Heart left ventricle (tissue), 16 donors: ENCODE data around the gene TRAF3. TPM values are rescaled to one million over a fixed set of nuclear protein-coding genes. Genes with fewer than 3 reads are reported as not detected.

Experiments
- ATAC-seq, 4 donors: fragments of 200-7000 bp; cut with Tn5 transposase; one replicate each; pipeline ENCODE4 v1.9.1; 2020 to 2022; ENCODE audit warnings: moderate library complexity in 4 of 4, mild to moderate bottlenecking in 3 of 4, moderate number of reproducible peaks in 1 of 4
- DNase-seq, 5 donors: peaks; one replicate each; pipeline ENCODE4 v3.0.0-alpha.2; 2020
- H3K27ac ChIP-seq, 12 donors: fragments of 200-600 bp; sonication (generic) in 4 of 12; one replicate each; pipeline versions ENCODE4 v1.5.0 to v1.8.0; 2016 to 2022; ENCODE audit warnings: mild to moderate bottlenecking in 2 of 12
- H3K27me3 ChIP-seq, 9 donors: fragments of 200-600 bp; sonication (generic) in 2 of 9; one replicate each; pipeline versions ENCODE4 v1.5.1 to v1.8.0; 2016 to 2022; ENCODE audit warnings: mild to moderate bottlenecking in 3 of 9
- H3K36me3 ChIP-seq, 9 donors: fragments of 200-600 bp; sonication (generic) in 2 of 9; one replicate each; pipeline versions ENCODE4 v1.5.0 to v1.8.0; 2018 to 2022; ENCODE audit warnings: mild to moderate bottlenecking in 2 of 9
- H3K4me1 ChIP-seq, 12 donors: fragments of 200-600 bp; sonication (generic) in 4 of 12; one replicate each; pipeline versions ENCODE4 v1.5.0 to v1.8.0; 2016 to 2022; ENCODE audit warnings: mild to moderate bottlenecking in 3 of 12
- H3K4me3 ChIP-seq, 12 donors: fragments of 200-600 bp; sonication (generic) in 4 of 12; one replicate each; pipeline versions ENCODE4 v1.5.0 to v1.8.0; 2017 to 2022; ENCODE audit warnings: mild to moderate bottlenecking in 9 of 12, moderate library complexity in 4 of 12
- H3K9me3 ChIP-seq, 12 donors: fragments of 200-600 bp; sonication (generic) in 4 of 12; one replicate each; pipeline versions ENCODE4 v1.5.0 to v1.8.0; 2016 to 2022; ENCODE audit warnings: mild to moderate bottlenecking in 1 of 12
- POLR2A ChIP-seq, 2 donors: fragments of 450-650 bp; IDR thresholded peaks; one replicate each; pipeline ENCODE4 v1.6.1; 2017; ENCODE audit warnings: antibody characterized with exemption in 2 of 2, mild to moderate bottlenecking in 2 of 2, moderate library complexity in 2 of 2
- WGBS, 4 donors: extraction: QIAGEN DNeasy Blood & Tissue Kit in 2 of 4; methylation state at CpG; one replicate each; pipeline versions ENCODE4 v1.1.5 to v1.1.7; 2013 to 2018; 5-methylcytosine and 5-hydroxymethylcytosine counted together
- intact Hi-C, 10 donors: fragments of 100-400 bp; cut with DNase I; formaldehyde crosslinking; loops; one replicate each; pipeline versions ENCODE4 v1.11.1 to v1.14.2; 2022
- polyA plus RNA-seq, 2 donors: library from polyadenylated mRNA; stranded (reverse); fragments of 200-250 nt; gene quantifications; one replicate each; pipeline ENCODE4 v1.2.3, GENCODE V29; 2013
- total RNA-seq, 9 donors: library from RNA; depleted of rRNA in 2 of 9; stranded (reverse); fragments of >200 nt in 2 of 9; fragmentation: NEBNext Ultra II Directional in 3 of 9; extraction: Animal tissue kit (Norgen Biotek cat#: 25700) in 3 of 9; gene quantifications; one replicate each; pipeline versions ENCODE4 v1.1.0 to v1.2.4, GENCODE V29; 2016 to 2023
- TF ChIP-seq, protein P1 (sequence below), 12 donors: fragments of 200-600 bp; sonication (generic) in 4 of 12; IDR thresholded peaks; one replicate each; pipeline versions ENCODE4 v1.5.0 to v1.8.0; 2018 to 2022; ENCODE audit warnings: antibody characterized with exemption in 12 of 12, mild to moderate bottlenecking in 5 of 12
- donor health status: ischemic (EF 13 %, LVEDD 7.1; RV severe dilation, severe dysfunction).
- donor health status: healthy with polysubstance abuse.
- donor health status: DM: no; HTN: yes; CAD: no.
- donor health status: DM: no; HTN: no; CAD: no.
- donor health status: ischemic (EF 25% LVEDD 6.9; RV normal size, moderate dysfunction).
- donor health status: ischemic (EF 25% LVEDD 5.7; RV mildly dilated, moderate dysfunction).
- donor health status: healthy.
- donor health status: DM: yes; HTN: yes; CAD: no.
- donor health status: ischemic (EF 35%, LVEDD 5.7; RV mildly dilated, moderate dysfunction).
- donor health status: nonischemic (EF 11% LVEDD 7.7; RV severe dilation, severe dysfunction).
- donor health status: DM: yes; HTN: yes; CAD: no.
- donor health status: PGD.
- donor health status: ischemic (EF 29% LVEDD 5.4; RV normal size, mild dysfunction).
- donor health status: nonischemic (EF 23%, LVEDD 6.1; RV moderate dilation, normal function).

TRAF3 gene
- total and polyA plus RNA-seq, 11 donors = 1.6 to 20.6 (median 10.6) TPM

DNA sequence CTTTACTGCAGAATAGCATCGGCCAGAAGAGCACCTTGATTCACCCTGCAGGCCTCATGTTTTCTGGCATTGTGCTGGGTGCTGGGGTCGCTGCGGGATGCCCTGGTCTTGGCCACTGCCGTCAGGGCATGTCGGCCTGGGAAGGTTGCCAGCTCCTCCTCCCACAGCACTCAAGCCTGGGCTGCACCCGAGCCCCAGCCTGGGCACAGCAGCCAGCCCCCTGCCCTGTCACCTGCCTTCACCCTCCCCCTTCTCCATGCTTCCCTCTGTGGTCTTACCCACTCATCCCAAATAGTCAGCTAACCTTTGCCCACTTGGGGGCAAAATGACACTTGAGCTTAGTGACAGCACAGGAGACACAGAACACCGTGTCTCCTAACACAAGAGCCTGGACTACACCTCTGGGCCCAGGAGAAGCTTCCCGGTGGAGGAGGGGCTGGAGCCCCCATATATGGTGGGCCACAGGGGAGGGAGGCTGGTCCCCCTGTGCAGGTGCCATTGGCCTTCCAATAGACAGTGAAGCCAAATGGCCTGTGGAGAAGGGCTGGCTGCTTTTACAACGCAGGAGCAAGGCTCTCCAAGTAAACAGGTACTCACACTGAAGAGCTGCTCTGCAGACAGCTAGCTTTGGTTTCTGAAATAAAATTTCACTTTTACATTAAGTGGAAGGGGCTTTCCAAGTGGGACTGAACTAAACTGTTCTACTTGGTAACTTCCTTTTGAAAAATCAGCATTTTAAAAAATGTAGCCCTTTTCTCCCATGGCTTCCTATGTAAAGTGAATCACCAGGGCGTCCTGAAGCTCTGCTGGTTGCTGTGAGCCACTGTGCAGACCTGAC is 94.0 kb downstream of the TRAF3 start:
- H3K4me1 ChIP-seq = peaks cover 0 to 16% (median 5%) of the 10 kb centered on the region in 12 donors
- DNase-seq (peak in 3 of 5 donors; percentile 16 to 38 (median 30)), ATAC-seq (peak; percentile 65 to 78 (median 74))
- WGBS, 4 donors = 61 to 68% (median 63%) methylated on average over 6 to 10 of the region's 10 CpGs
- TF ChIP-seq, protein P1, sequence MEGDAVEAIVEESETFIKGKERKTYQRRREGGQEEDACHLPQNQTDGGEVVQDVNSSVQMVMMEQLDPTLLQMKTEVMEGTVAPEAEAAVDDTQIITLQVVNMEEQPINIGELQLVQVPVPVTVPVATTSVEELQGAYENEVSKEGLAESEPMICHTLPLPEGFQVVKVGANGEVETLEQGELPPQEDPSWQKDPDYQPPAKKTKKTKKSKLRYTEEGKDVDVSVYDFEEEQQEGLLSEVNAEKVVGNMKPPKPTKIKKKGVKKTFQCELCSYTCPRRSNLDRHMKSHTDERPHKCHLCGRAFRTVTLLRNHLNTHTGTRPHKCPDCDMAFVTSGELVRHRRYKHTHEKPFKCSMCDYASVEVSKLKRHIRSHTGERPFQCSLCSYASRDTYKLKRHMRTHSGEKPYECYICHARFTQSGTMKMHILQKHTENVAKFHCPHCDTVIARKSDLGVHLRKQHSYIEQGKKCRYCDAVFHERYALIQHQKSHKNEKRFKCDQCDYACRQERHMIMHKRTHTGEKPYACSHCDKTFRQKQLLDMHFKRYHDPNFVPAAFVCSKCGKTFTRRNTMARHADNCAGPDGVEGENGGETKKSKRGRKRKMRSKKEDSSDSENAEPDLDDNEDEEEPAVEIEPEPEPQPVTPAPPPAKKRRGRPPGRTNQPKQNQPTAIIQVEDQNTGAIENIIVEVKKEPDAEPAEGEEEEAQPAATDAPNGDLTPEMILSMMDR (IDR thresholded peaks at IDR 0.05) = no peak
- no peak for TF ChIP-seq POLR2A (IDR thresholded peaks at IDR 0.05)
- H3K4me3 ChIP-seq = no peak overlapping the region
- H3K36me3 ChIP-seq = peaks cover 0 to 65% (median 37%) of the 10 kb centered on the region in 9 donors
- no peaks in the 10 kb centered on the region for H3K27me3 ChIP-seq
- no peak overlapping the region for H3K27ac ChIP-seq
- H3K9me3 ChIP-seq = no peaks in the 10 kb centered on the region
- intact Hi-C loops = no loop called here

DNA sequence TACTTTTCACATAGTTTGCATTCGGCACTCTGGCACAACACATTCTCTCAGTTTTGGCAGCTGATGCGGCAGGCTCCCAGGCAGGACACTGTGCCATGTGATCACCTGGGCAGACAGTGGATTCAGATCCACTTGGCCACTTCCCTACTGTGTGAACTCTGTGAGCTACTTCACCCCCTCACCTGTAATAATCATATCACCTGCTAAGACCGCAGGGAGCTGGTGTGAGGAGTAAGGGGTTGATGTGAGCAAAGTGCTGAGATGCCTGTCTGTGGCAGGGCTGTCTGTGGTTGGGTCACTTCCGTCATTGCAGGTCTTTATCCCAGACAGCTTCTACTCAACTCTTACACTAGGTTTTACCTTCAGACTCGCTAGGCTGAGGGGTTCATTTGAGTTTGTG is 94.8 kb downstream of the TRAF3 start:
- Histone ChIP-seq H3K36me3 (peaks cover 0 to 69% (median 45%) of the 10 kb centered on the region in 9 donors), H3K9me3 (no peaks in the 10 kb centered on the region), H3K27me3 (no peaks in the 10 kb centered on the region), H3K4me1 (peaks cover 0 to 16% (median 5%) of the 10 kb centered on the region in 12 donors), H3K4me3 (no peak overlapping the region), H3K27ac (no peak overlapping the region)
- TF ChIP-seq POLR2A (IDR thresholded peaks at IDR 0.05) = no peak
- TF ChIP-seq, protein P1 (IDR thresholded peaks at IDR 0.05) = no peak
- WGBS, 4 donors = 73 to 86% (median 81%) methylated on average over 5 of the region's 5 CpGs
- intact Hi-C loops = no loop called here
- ATAC-seq = peak in 1 of 4 donors; percentile 59
- DNase-seq = no peak

DNA sequence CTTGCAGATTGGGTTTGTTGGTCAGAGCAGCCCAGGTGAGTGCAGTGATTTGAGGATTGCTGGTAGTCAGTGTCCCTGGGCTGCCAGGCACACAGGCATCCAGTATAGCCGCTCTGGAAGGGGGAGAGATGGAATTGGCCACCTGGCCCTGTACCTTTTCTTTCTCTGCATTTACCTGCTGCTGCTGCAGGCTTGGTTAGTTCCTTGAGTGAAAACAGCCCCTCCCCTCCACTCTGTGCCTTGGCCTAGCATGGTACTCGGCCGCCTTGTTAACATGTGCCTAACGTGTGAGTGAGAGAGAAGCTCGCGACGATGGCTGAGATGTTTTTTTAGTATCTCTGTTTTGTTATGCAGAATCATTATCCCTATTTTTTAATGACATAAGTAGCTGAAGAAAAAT is 95.9 kb downstream of the TRAF3 start:
- Histone ChIP-seq H3K36me3 (peaks cover 0 to 75% (median 45%) of the 10 kb centered on the region in 9 donors), H3K27me3 (no peaks in the 10 kb centered on the region), H3K9me3 (no peaks in the 10 kb centered on the region), H3K4me1 (peaks cover 0 to 16% (median 5%) of the 10 kb centered on the region in 12 donors), H3K4me3 (no peak overlapping the region), H3K27ac (no peak overlapping the region)
- TF ChIP-seq, protein P1 (IDR thresholded peaks at IDR 0.05) = no peak
- no peak for TF ChIP-seq POLR2A (IDR thresholded peaks at IDR 0.05)
- ATAC-seq (no peak), DNase-seq (no peak)
- 91 to 97% (median 96%) methylated on average over 7 of the region's 7 CpGs for WGBS, 4 donors
- intact Hi-C loops = no loop called here

DNA sequence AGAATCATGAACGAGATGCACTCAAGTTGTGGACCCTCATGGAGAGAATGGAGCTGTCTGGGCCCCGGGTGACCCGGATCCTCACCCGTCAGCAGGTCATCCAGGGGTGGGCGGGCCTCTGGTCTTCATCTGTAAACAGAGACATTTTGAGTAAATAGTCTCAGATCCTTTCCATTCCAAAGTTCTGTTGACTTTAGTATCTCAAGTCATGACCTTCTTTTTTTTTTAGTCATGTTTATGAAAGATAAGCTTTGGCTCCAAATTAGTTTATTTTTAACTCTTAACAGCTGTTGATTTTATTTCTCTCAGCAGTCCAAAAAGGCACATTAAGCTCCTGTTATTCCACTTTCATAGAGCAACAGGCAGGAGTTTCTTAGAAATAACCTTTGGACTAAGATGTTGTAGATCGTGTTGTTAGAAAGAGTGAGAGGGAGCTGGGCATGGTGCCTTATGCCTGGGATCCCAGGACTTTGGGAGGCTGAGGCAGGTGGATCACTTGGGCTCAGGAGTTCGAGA is 96.4 kb downstream of the TRAF3 start:
- Histone ChIP-seq H3K4me3 (no peak overlapping the region), H3K9me3 (no peaks in the 10 kb centered on the region), H3K36me3 (peaks cover 0 to 75% (median 45%) of the 10 kb centered on the region in 9 donors), H3K27ac (no peak overlapping the region), H3K4me1 (peaks cover 0 to 14% (median 5%) of the 10 kb centered on the region in 12 donors), H3K27me3 (no peaks in the 10 kb centered on the region)
- intact Hi-C loops = no loop called here
- DNase-seq (no peak), ATAC-seq (no peak)
- TF ChIP-seq, protein P1 (IDR thresholded peaks at IDR 0.05) = no peak
- TF ChIP-seq POLR2A (IDR thresholded peaks at IDR 0.05) = no peak
- 73 to 84% (median 81%) methylated on average over 7 of the region's 7 CpGs for WGBS, 4 donors
